ENCODE measurements around the gene RGMA.

The RGMA gene

GRCh38 chr15:92990031-92990430 is 99.0 kb downstream of the RGMA start:
- no peak overlapping the region for H3K4me3 ChIP-seq (ENCODE audit: low read depth, low read length)
- H3K27ac ChIP-seq (ENCODE audit: low read depth, low read length) = no peak overlapping the region
- DNase-seq = no peak
- H3K9me3 ChIP-seq (ENCODE audit: insufficient read depth, low read depth, low read length) = no peaks in the 10 kb centered on the region
- H3K9ac ChIP-seq (ENCODE audit: low read length) = no peak overlapping the region
- H4K91ac ChIP-seq (ENCODE audit: low read depth, low read length) = no peak overlapping the region
- H3K23ac ChIP-seq (ENCODE audit: low read length) = no peak overlapping the region
- no peak overlapping the region for H3K18ac ChIP-seq (ENCODE audit: low read length)
- H3K4me1 ChIP-seq (ENCODE audit: control insufficient read depth in 1 of 2, insufficient read depth in 2 of 2, low read length in 2 of 2) = no peaks in the 10 kb centered on the region
- no peak overlapping the region for H4K8ac ChIP-seq (ENCODE audit: low read depth, low read length)
- H2AFZ ChIP-seq (ENCODE audit: insufficient read depth, low read length, poor library complexity) = no peak overlapping the region
- no peaks in the 10 kb centered on the region for H3K27me3 ChIP-seq (ENCODE audit: insufficient read depth, low read length)
- no CpG with 5 or more reads among the region's 2 CpGs for WGBS (ENCODE audit: extremely low coverage, insufficient coverage, insufficient read length)
- no peak overlapping the region for H2BK12ac ChIP-seq (ENCODE audit: low read length)
- H3K36me3 ChIP-seq (ENCODE audit: control insufficient read depth in 1 of 2, insufficient read depth in 2 of 2, low read length in 2 of 2) = peaks cover 26 to 43% of the 10 kb centered on the region in 2 experiments
- no peaks in the 10 kb centered on the region for H3K79me1 ChIP-seq (ENCODE audit: low read length)
- no peaks in the 10 kb centered on the region for H3K79me2 ChIP-seq (ENCODE audit: control insufficient read depth, insufficient read depth, low read length, poor library complexity)
- no peak overlapping the region for H3K4me2 ChIP-seq (ENCODE audit: low read length)
- H2AK5ac ChIP-seq (ENCODE audit: low read length) = no peak overlapping the region
- no peak overlapping the region for H2BK120ac ChIP-seq (ENCODE audit: insufficient read depth, low read length, poor library complexity)
- H3K4ac ChIP-seq (ENCODE audit: low read depth, low read length) = no peak overlapping the region
- no peak overlapping the region for H3K14ac ChIP-seq (ENCODE audit: low read length)
- H2BK5ac ChIP-seq (ENCODE audit: low read depth, low read length, poor library complexity) = no peak overlapping the region
- H4K12ac ChIP-seq (ENCODE audit: low read depth, low read length) = no peak overlapping the region

DNA sequence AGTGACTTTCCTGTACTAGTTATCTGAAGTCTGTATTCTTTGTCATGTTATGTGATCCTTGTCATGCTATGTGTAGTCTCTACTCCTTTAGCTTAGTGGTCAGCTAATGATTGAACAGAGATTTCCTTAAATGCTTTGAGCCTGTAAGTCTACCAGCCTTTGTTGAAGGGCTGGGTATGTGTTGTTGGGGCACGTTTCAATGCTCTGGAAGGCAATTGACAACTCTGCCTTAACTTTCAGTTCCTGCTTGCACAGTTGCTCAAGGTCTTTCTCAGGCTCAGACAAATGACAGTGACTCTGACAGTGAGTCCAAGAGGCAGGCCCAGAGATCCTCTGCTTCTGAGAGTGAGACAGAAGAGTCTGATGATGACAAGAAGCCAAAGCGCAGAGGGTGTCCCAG is 99.5 kb downstream of the RGMA start:
- Histone ChIP-seq H2BK120ac (ENCODE audit: insufficient read depth, low read length, poor library complexity) (no peak overlapping the region), H3K79me1 (ENCODE audit: low read length) (no peaks in the 10 kb centered on the region), H3K36me3 (ENCODE audit: control insufficient read depth in 1 of 2, insufficient read depth in 2 of 2, low read length in 2 of 2) (peaks cover 26 to 45% of the 10 kb centered on the region in 2 experiments), H3K4me2 (ENCODE audit: low read length) (no peak overlapping the region), H3K27me3 (ENCODE audit: insufficient read depth, low read length) (no peaks in the 10 kb centered on the region), H4K91ac (ENCODE audit: low read depth, low read length) (no peak overlapping the region), H3K14ac (ENCODE audit: low read length) (no peak overlapping the region), H3K4me1 (ENCODE audit: control insufficient read depth in 1 of 2, insufficient read depth in 2 of 2, low read length in 2 of 2) (no peaks in the 10 kb centered on the region), H2BK12ac (ENCODE audit: low read length) (no peak overlapping the region), H3K4me3 (ENCODE audit: low read depth, low read length) (no peak overlapping the region), H3K9ac (ENCODE audit: low read length) (no peak overlapping the region), H3K79me2 (ENCODE audit: control insufficient read depth, insufficient read depth, low read length, poor library complexity) (no peaks in the 10 kb centered on the region), H2BK5ac (ENCODE audit: low read depth, low read length, poor library complexity) (no peak overlapping the region), H3K4ac (ENCODE audit: low read depth, low read length) (no peak overlapping the region), H4K12ac (ENCODE audit: low read depth, low read length) (no peak overlapping the region), H3K18ac (ENCODE audit: low read length) (no peak overlapping the region), H2AFZ (ENCODE audit: insufficient read depth, low read length, poor library complexity) (no peak overlapping the region), H2AK5ac (ENCODE audit: low read length) (no peak overlapping the region), H3K9me3 (ENCODE audit: insufficient read depth, low read depth, low read length) (no peaks in the 10 kb centered on the region), H3K23ac (ENCODE audit: low read length) (no peak overlapping the region), H3K27ac (ENCODE audit: low read depth, low read length) (no peak overlapping the region), H4K8ac (ENCODE audit: low read depth, low read length) (no peak overlapping the region)
- no peak for DNase-seq
- WGBS (ENCODE audit: extremely low coverage, insufficient coverage, insufficient read length) = no CpG with 5 or more reads among the region's 2 CpGs
